Keratinocyte (primary cell): ENCODE measurements around the gene ZNF496.

Source experiments
- CTCF ChIP-seq, 3 experiments: IDR thresholded peaks in 1 of 3; conservative IDR thresholded peaks in 1 of 3; optimal IDR thresholded peaks in 1 of 3; 2 replicates in 2 of 3; 3 replicates in 1 of 3; pipeline versions ENCODE3 to v1.5.1; 2011; ENCODE audit warnings: low read length in 3 of 3, mild to moderate bottlenecking in 3 of 3, moderate library complexity in 2 of 3, control low read depth in 1 of 3, inconsistent platforms in 1 of 3; ENCODE audit not compliant: insufficient read depth in 2 of 3; ENCODE audit errors: extremely low read depth in 1 of 3
- EZH2 ChIP-seq: IDR thresholded peaks from one replicate; pipeline ENCODE4 v1.6.1; 2012; ENCODE audit warnings: inconsistent platforms, mild to moderate bottlenecking, low read length, moderate library complexity

- no peak for TF ChIP-seq CTCF (optimal IDR thresholded peaks at IDR 0.05 in 1 of 3, IDR thresholded peaks at IDR 0.05 in 1 of 3, conservative IDR thresholded peaks at IDR 0.05 in 1 of 3; ENCODE audit: extremely low read depth in 1 of 3, insufficient read depth in 2 of 3, low read length in 3 of 3)
- TF ChIP-seq EZH2, result no peak
These were observed 27.3 kb upstream of the ZNF496 start for GRCh38 chr1:247358920-247359319.
